GM18907 (cell line): ENCODE data around the gene PARP8.
A peak's percentile ranks its signal among the peaks of the same experiment; 100 is the strongest.
"Not testable (repeated sequence)": the region's sequence is repeated elsewhere in the genome, so short reads cannot be mapped to it uniquely, and the experiment has no call there.

Experiments used
- ATAC-seq: cut with Tn5 transposase; IDR thresholded peaks from one replicate; pipeline ENCODE4 v1.9.1; 2021; ENCODE audit warnings: mild to moderate bottlenecking, moderate library complexity; ENCODE audit not compliant: unreplicated experiment

Gene PARP8

GRCh38 chr5:50679554-50679953 lies 13.1 kb downstream of the PARP8 start:
- ATAC-seq: not testable (repeated sequence)

GRCh38 chr5:50684721-50685120 lies 18.3 kb downstream of the PARP8 start:
- ATAC-seq: peak; percentile 48

- ATAC-seq: no peak
Measured at GRCh38 chr5:50687548-50687947, 21.1 kb downstream of the PARP8 start.

- no peak for ATAC-seq
Measured at GRCh38 chr5:50691399-50692016, 25.1 kb downstream of the PARP8 start.

- ATAC-seq: no peak
Measured at GRCh38 chr5:50694027-50694590, 27.7 kb downstream of the PARP8 start.

- not testable (repeated sequence) for ATAC-seq
Measured at GRCh38 chr5:50694626-50695025, 28.2 kb downstream of the PARP8 start.

GRCh38 chr5:50697739-50698138 lies 31.3 kb downstream of the PARP8 start:
- peak; percentile 83 for ATAC-seq

GRCh38 chr5:50699737-50700136 lies 33.3 kb downstream of the PARP8 start:
- ATAC-seq: no peak

GRCh38 chr5:50700706-50701105 lies 34.3 kb downstream of the PARP8 start:
- no peak for ATAC-seq

GRCh38 chr5:50702615-50703366 lies 36.4 kb downstream of the PARP8 start:
- ATAC-seq: no peak

GRCh38 chr5:50703367-50703666 lies 36.9 kb downstream of the PARP8 start:
- ATAC-seq: no peak

GRCh38 chr5:50704730-50705129 lies 38.3 kb downstream of the PARP8 start:
- ATAC-seq: peak; percentile 52

- ATAC-seq: no peak
Measured at GRCh38 chr5:50709471-50709870, 43.0 kb downstream of the PARP8 start.

- peak; percentile 38 for ATAC-seq
Measured at GRCh38 chr5:50710838-50711237, 44.4 kb downstream of the PARP8 start.

GRCh38 chr5:50711280-50711679 lies 44.8 kb downstream of the PARP8 start:
- ATAC-seq: peak; percentile 95

GRCh38 chr5:50712479-50712878 lies 46.0 kb downstream of the PARP8 start:
- ATAC-seq: no peak

GRCh38 chr5:50715001-50715400 lies 48.6 kb downstream of the PARP8 start:
- no peak for ATAC-seq

GRCh38 chr5:50716134-50716533 lies 49.7 kb downstream of the PARP8 start:
- no peak for ATAC-seq

- peak; percentile 76 for ATAC-seq
Measured at GRCh38 chr5:50717651-50718050, 51.2 kb downstream of the PARP8 start.

GRCh38 chr5:50720061-50720710 lies 53.7 kb downstream of the PARP8 start:
- ATAC-seq: no peak

GRCh38 chr5:50722223-50722622 lies 55.8 kb downstream of the PARP8 start:
- no peak for ATAC-seq

- no peak for ATAC-seq
Measured at GRCh38 chr5:50724262-50724661, 57.8 kb downstream of the PARP8 start.
